ENCODE data around the gene RASGRF2.

Gene RASGRF2

GRCh38 chr5:81147011-81147885 lies 187.1 kb downstream of the RASGRF2 start:
- no peak overlapping the region for H3K4me3 ChIP-seq (ENCODE audit: low read depth, low read length)
- no peak for DNase-seq (ENCODE audit: low read depth)
- TF ChIP-seq POLR2A (IDR thresholded peaks at IDR 0.05; ENCODE audit: extremely low read depth, insufficient read length) (no peak), MYC (IDR thresholded peaks at IDR 0.05; ENCODE audit: low read depth, low read length) (no peak), MAX (IDR thresholded peaks at IDR 0.05; ENCODE audit: low read depth, low read length) (no peak)

- no peak for TF ChIP-seq POLR2A (IDR thresholded peaks at IDR 0.05; ENCODE audit: extremely low read depth, insufficient read length)
- TF ChIP-seq MAX (IDR thresholded peaks at IDR 0.05; ENCODE audit: low read depth, low read length), result no peak
- no peak for TF ChIP-seq CTCF (IDR thresholded peaks at IDR 0.05; ENCODE audit: low read depth, low read length)
- no peak for TF ChIP-seq MYC (IDR thresholded peaks at IDR 0.05; ENCODE audit: low read depth, low read length)
- no peak for DNase-seq (ENCODE audit: low read depth)
- H3K4me3 ChIP-seq (ENCODE audit: low read depth, low read length), result no peak overlapping the region
These were observed 187.9 kb downstream of the RASGRF2 start for GRCh38 chr5:81147886-81148571.

- no peak overlapping the region for H3K4me3 ChIP-seq (ENCODE audit: low read depth, low read length)
- no peak for TF ChIP-seq MAX (IDR thresholded peaks at IDR 0.05; ENCODE audit: low read depth, low read length)
- TF ChIP-seq MYC (IDR thresholded peaks at IDR 0.05; ENCODE audit: low read depth, low read length), result no peak
- no peak for TF ChIP-seq POLR2A (IDR thresholded peaks at IDR 0.05; ENCODE audit: extremely low read depth, insufficient read length)
- no peak for TF ChIP-seq CTCF (IDR thresholded peaks at IDR 0.05; ENCODE audit: low read depth, low read length)
- no peak for DNase-seq (ENCODE audit: low read depth)
These were observed 191.4 kb downstream of the RASGRF2 start for GRCh38 chr5:81151546-81151945.

GRCh38 chr5:81154725-81155124 lies 194.6 kb downstream of the RASGRF2 start:
- DNase-seq (ENCODE audit: low read depth), result no peak
- TF ChIP-seq POLR2A (IDR thresholded peaks at IDR 0.05; ENCODE audit: extremely low read depth, insufficient read length), result no peak
- H3K4me3 ChIP-seq (ENCODE audit: low read depth, low read length), result no peak overlapping the region

- no peak for DNase-seq (ENCODE audit: low read depth)
- H3K4me3 ChIP-seq (ENCODE audit: low read depth, low read length), result no peak overlapping the region
- no peak for TF ChIP-seq MAX (IDR thresholded peaks at IDR 0.05; ENCODE audit: low read depth, low read length)
- no peak for TF ChIP-seq MYC (IDR thresholded peaks at IDR 0.05; ENCODE audit: low read depth, low read length)
- TF ChIP-seq POLR2A (IDR thresholded peaks at IDR 0.05; ENCODE audit: extremely low read depth, insufficient read length), result no peak
- no peak for TF ChIP-seq CTCF (IDR thresholded peaks at IDR 0.05; ENCODE audit: low read depth, low read length)
These were observed 196.6 kb downstream of the RASGRF2 start for GRCh38 chr5:81156732-81157131.

- no peak for TF ChIP-seq CTCF (IDR thresholded peaks at IDR 0.05; ENCODE audit: low read depth, low read length)
- no peak for TF ChIP-seq MYC (IDR thresholded peaks at IDR 0.05; ENCODE audit: low read depth, low read length)
- TF ChIP-seq POLR2A (IDR thresholded peaks at IDR 0.05; ENCODE audit: extremely low read depth, insufficient read length), result no peak
- TF ChIP-seq MAX (IDR thresholded peaks at IDR 0.05; ENCODE audit: low read depth, low read length), result no peak
- H3K4me3 ChIP-seq (ENCODE audit: low read depth, low read length), result no peak overlapping the region
- DNase-seq (ENCODE audit: low read depth), result no peak
These were observed 200.9 kb downstream of the RASGRF2 start for GRCh38 chr5:81161012-81161601.
